ENCODE results near the gene SHC3.

- no peak for TF ChIP-seq EGR1 (IDR thresholded peaks at IDR 0.05)
- TF ChIP-seq EP300 (IDR thresholded peaks at IDR 0.05; ENCODE audit: borderline replicate concordance) = no peak
- TF ChIP-seq NFIC (IDR thresholded peaks at IDR 0.05) = no peak
- TF ChIP-seq CEBPB (IDR thresholded peaks at IDR 0.05) = no peak
- no peak for TF ChIP-seq YY1 (IDR thresholded peaks at IDR 0.05; ENCODE audit: low read depth)
- TF ChIP-seq ZBTB7A (IDR thresholded peaks at IDR 0.05; ENCODE audit: low read depth) = no peak
- TF ChIP-seq FOXM1 (IDR thresholded peaks at IDR 0.05; ENCODE audit: borderline replicate concordance, low read depth) = no peak
- TF ChIP-seq, protein P1, sequence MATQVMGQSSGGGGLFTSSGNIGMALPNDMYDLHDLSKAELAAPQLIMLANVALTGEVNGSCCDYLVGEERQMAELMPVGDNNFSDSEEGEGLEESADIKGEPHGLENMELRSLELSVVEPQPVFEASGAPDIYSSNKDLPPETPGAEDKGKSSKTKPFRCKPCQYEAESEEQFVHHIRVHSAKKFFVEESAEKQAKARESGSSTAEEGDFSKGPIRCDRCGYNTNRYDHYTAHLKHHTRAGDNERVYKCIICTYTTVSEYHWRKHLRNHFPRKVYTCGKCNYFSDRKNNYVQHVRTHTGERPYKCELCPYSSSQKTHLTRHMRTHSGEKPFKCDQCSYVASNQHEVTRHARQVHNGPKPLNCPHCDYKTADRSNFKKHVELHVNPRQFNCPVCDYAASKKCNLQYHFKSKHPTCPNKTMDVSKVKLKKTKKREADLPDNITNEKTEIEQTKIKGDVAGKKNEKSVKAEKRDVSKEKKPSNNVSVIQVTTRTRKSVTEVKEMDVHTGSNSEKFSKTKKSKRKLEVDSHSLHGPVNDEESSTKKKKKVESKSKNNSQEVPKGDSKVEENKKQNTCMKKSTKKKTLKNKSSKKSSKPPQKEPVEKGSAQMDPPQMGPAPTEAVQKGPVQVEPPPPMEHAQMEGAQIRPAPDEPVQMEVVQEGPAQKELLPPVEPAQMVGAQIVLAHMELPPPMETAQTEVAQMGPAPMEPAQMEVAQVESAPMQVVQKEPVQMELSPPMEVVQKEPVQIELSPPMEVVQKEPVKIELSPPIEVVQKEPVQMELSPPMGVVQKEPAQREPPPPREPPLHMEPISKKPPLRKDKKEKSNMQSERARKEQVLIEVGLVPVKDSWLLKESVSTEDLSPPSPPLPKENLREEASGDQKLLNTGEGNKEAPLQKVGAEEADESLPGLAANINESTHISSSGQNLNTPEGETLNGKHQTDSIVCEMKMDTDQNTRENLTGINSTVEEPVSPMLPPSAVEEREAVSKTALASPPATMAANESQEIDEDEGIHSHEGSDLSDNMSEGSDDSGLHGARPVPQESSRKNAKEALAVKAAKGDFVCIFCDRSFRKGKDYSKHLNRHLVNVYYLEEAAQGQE (IDR thresholded peaks at IDR 0.05; ENCODE audit: low read depth) = no peak
- TF ChIP-seq, protein P2, sequence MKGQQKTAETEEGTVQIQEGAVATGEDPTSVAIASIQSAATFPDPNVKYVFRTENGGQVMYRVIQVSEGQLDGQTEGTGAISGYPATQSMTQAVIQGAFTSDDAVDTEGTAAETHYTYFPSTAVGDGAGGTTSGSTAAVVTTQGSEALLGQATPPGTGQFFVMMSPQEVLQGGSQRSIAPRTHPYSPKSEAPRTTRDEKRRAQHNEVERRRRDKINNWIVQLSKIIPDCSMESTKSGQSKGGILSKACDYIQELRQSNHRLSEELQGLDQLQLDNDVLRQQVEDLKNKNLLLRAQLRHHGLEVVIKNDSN (IDR thresholded peaks at IDR 0.05) = no peak
- no peak for TF ChIP-seq TCF12 (IDR thresholded peaks at IDR 0.05; ENCODE audit: low read depth)
- TF ChIP-seq TAF1 (IDR thresholded peaks at IDR 0.05; ENCODE audit: low read depth) = no peak
- no peak for TF ChIP-seq RAD21 (IDR thresholded peaks at IDR 0.05; ENCODE audit: low read depth)
Observed at GRCh38 chr9:88993871-88994460, 184.7 kb downstream of the SHC3 start.

Data from Ishikawa (cell line).